ENCODE data around the gene DCDC2C.

Gene DCDC2C

DNA sequence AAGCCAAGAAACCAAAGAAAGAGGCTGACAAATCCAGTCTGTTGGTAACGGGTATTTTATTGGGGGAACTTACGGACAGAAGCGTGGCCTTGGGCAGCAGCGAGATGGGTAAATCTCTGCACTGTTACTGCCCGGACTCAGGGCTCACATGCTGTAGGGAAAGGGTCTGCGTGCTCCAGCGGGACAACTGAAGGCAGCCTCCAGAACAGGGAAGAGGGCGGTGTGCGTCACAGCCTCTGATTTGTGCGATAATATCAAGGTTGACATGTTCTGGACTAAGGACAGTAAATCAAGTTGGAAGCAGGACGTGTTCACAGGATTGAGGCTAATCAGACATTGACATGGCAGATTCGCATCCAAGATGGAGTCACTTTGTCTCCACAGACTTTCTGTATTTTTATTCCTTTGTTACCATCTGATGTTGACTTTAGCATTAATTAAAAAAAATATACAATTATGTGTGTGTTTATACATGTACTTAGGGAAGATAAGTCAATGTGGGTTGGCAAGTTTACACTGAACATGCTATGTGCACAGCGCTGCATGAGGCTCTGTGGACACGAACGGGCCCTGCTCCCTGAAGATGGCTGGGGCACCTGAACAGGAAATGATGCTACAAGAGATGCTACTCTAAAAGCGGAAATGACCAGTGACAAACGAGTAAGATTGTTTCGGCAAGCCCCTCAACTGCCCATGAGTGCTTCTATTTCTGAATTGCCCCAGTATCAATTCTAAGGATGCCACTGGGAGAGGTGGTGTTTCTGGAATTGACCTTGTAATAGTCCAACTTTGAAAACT lies 22.6 kb upstream of the DCDC2C start:
- TF ChIP-seq GATA3 (IDR thresholded peaks at IDR 0.05; ENCODE audit: low read depth, low read length) (no peak), GATA2 (IDR thresholded peaks at IDR 0.05; ENCODE audit: low read depth, low read length) (no peak)

- TF ChIP-seq GATA3 (IDR thresholded peaks at IDR 0.05; ENCODE audit: low read depth, low read length) (no peak), GATA2 (IDR thresholded peaks at IDR 0.05; ENCODE audit: low read depth, low read length) (no peak)
These were observed 21.8 kb upstream of the DCDC2C start for GRCh38 chr2:3681625-3682024.

DNA sequence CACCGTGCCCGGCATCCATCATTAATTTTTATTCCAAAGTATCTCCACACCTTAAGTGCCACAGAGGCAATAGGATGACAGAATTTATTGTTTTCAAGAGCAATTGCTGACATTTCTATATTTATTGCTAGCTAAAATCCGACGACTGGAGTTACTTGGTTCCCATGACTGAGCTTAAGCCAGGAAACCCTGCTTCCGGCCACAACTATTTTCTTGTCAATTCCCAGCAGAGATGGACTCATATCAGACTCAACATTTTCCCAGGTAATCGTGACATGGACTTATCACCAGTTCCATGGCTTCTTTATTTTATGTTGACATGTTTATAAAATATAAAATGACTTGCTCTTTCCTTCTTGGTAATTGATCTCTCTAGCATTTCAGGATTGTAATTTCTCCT lies 20.6 kb upstream of the DCDC2C start:
- TF ChIP-seq GATA3 (IDR thresholded peaks at IDR 0.05; ENCODE audit: low read depth, low read length) = no peak
- TF ChIP-seq GATA2 (IDR thresholded peaks at IDR 0.05; ENCODE audit: low read depth, low read length) = no peak

DNA sequence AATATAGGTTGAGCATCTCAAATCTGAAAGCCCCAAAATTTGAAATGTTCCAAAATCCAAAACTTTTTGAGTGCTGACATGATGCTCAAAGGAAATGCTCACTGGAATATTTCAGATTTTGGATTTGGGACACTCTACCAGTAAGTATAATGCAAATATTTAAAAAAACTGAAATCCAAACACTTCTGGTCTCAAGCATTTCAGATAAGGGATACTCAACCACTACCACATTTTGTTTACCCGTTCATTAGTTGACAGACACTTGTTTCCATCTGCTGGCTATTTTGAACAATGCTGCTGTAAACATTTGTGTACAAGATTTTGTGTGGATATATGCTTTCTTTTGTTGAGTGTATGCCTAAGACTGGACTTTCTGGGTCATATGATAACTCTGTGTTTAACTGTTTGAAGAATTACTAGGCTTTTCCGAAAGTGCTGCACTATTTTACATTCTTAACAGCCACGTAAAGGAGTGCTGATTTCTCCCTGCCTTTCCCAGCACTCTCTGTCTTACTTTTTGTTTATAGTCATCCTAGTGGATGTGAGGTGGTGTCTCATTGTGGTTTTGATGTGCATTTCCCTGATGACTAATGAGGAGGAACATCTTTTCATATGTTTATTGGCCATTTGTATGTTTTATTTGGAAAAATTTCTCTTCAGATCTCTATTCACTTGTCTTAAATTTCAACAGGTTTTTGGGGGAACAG lies 19.5 kb upstream of the DCDC2C start:
- TF ChIP-seq GATA2 (IDR thresholded peaks at IDR 0.05; ENCODE audit: low read depth, low read length) (no peak), GATA3 (IDR thresholded peaks at IDR 0.05; ENCODE audit: low read depth, low read length) (no peak)

DNA sequence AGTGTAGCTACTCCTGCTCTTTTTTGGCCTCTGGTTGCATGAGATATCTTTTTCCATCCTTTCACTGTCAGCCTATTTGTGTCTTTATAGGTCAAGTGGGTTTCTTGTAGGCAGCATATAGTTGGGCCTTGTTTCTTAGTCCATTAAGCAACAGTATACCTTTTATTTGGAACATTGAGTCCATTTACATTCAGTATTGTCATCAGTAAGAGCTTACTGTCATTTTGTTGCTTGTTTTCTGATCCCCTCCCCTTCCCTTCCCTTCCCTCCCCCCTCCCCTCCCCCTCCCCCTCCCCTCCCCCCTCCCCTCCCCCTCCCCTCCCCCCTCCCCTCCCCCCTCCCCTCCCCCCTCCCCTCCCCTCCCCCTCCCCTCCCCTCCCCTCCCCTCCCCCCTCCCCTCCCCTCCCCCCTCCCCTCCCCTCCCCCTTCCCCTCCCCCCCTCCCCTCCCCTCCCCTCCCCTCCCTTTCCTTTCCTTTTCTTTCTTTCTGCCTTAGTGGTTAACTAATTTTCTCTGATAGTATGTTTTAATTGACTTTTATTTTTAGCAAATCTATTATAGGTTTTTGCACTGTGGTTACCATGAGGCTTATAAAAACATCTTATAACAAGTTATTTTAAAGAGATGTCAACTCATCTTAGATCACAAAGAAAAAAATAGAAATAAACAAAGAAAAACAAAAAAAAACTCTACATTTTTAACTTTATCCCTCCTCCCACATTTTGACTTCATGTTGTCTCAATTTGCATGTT lies 13.2 kb upstream of the DCDC2C start:
- TF ChIP-seq GATA2 (IDR thresholded peaks at IDR 0.05; ENCODE audit: low read depth, low read length) = no peak
- no peak for TF ChIP-seq GATA3 (IDR thresholded peaks at IDR 0.05; ENCODE audit: low read depth, low read length)

DNA sequence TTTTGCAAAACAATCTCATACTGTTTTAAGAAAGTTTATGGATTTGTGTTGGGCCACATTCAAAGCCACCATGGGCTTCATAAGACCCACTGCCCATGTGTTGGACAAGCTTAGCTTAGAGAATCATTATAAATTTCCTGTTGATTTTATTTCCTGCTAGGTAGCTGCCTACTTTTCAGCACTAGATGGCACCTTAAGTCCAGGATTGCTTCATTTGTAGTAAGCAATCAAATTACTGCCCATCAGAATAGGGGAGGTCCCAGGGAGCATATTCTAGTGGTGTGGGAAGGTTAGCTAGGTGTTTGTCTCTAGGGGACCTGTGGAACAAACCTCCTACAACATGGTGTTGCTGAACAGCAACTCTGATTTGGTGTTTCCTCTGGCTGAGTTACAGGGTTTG lies 11.0 kb upstream of the DCDC2C start:
- no peak for TF ChIP-seq GATA3 (IDR thresholded peaks at IDR 0.05; ENCODE audit: low read depth, low read length)
- no peak for TF ChIP-seq GATA2 (IDR thresholded peaks at IDR 0.05; ENCODE audit: low read depth, low read length)

DNA sequence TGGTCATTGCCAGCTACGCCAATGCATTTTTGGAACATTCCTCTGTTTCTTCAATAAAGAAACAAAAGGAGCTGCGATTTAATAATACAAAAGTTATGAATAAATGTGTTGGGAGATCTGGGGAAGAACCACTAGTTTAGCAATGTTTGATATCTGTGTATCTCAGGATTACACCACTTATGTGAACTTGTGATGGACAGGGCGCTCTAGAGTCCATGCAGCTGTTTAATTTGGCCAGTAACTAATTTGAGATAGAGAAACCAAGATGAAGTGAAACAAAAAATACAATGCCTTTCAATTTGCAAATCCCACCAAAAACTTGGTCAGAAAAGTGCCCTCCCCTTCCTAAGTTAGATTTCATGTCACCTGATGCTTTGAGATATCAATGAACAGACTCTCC lies 6.8 kb upstream of the DCDC2C start:
- no peak for TF ChIP-seq GATA2 (IDR thresholded peaks at IDR 0.05; ENCODE audit: low read depth, low read length)
- TF ChIP-seq GATA3 (IDR thresholded peaks at IDR 0.05; ENCODE audit: low read depth, low read length) = no peak

DNA sequence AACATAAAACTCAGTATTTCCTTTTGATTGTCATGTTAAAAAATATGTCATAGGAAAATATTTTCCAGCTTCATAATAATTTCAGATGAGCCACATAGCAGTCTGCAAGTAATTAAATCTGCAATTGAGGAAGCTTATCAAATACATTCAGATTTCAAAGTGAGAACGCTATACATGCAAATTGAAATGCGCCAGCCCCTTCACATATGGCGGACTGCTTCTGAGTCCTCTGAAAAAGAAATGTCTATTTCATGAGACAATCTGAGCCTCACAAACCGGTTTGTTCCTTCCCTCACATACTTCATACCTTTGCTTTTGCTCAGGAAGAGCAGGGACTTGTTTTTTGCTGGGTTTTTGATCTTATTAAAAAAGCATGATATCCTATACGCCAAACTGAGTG lies 2.3 kb upstream of the DCDC2C start:
- TF ChIP-seq GATA3 (IDR thresholded peaks at IDR 0.05; ENCODE audit: low read depth, low read length) = no peak
- no peak for TF ChIP-seq GATA2 (IDR thresholded peaks at IDR 0.05; ENCODE audit: low read depth, low read length)

GRCh38 chr2:3703757-3704355 lies 481 bp downstream of the DCDC2C start:
- TF ChIP-seq GATA2 (IDR thresholded peaks at IDR 0.05; ENCODE audit: low read depth, low read length) (no peak), GATA3 (IDR thresholded peaks at IDR 0.05; ENCODE audit: low read depth, low read length) (no peak)

DNA sequence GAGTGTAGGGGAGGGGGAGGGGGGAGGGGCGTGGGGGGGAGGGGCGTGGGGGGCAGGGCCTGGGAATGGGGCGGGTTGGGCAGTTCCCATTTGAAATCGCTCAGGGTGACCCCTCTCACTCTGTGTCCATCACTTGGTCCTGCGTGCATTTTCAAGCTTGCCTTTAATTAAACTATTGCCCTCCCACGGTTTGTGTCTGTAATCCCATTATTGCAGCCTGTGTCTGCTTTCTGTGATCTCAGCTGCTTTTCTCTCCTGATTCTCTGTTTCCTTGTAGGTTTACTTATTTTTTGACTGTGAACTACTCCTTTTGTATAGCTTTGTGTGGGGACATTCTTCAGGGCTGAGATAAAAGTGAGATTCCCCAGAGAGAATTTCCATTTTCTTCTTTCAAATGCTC lies 1.3 kb downstream of the DCDC2C start:
- TF ChIP-seq GATA3 (IDR thresholded peaks at IDR 0.05; ENCODE audit: low read depth, low read length) = no peak
- TF ChIP-seq GATA2 (IDR thresholded peaks at IDR 0.05; ENCODE audit: low read depth, low read length) = no peak

DNA sequence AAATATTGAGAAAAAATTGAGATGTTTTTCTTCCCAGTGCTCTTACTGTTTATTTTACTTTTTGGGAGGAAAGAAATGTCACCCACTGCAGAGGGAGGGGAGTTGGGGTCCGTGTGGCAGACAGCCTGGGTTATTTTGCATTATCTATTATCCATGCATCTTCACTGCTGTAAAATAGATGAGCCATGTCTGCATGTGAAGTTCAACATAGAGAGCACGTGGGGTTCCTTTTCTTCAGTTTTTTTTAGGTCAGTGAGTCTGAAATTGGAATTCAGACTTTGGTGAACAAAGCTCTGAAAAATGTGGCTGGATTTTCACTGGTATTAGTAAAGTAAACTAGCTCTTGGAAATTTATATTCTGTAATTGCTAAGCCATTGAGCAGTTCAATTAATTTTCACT lies 2.4 kb downstream of the DCDC2C start:
- TF ChIP-seq GATA3 (IDR thresholded peaks at IDR 0.05; ENCODE audit: low read depth, low read length) = no peak
- TF ChIP-seq GATA2 (IDR thresholded peaks at IDR 0.05; ENCODE audit: low read depth, low read length) = no peak

GRCh38 chr2:3706892-3707291 lies 3.5 kb downstream of the DCDC2C start:
- no peak for TF ChIP-seq GATA3 (IDR thresholded peaks at IDR 0.05; ENCODE audit: low read depth, low read length)
- no peak for TF ChIP-seq GATA2 (IDR thresholded peaks at IDR 0.05; ENCODE audit: low read depth, low read length)

DNA sequence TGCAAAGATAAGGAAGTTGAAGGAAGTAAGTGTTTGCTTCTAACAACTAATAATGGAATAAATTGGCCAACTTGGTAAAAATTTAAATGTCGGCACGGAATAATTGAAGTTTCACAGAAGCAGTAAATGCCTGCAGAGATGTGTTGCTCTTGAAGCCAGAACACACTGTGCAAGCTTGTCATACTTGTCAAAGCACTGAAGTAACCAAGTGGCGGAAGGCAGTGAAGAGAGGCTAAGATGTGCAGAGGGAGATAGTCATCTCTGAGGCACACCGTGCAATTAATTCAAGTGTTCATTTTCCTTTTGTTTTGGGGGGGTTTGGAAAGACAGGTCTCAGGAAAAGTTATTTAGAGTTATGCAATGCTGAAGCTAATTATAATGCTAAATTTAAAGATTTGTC lies 5.2 kb downstream of the DCDC2C start:
- TF ChIP-seq GATA2 (IDR thresholded peaks at IDR 0.05; ENCODE audit: low read depth, low read length) (no peak), GATA3 (IDR thresholded peaks at IDR 0.05; ENCODE audit: low read depth, low read length) (no peak)

- no peak for TF ChIP-seq GATA3 (IDR thresholded peaks at IDR 0.05; ENCODE audit: low read depth, low read length)
- no peak for TF ChIP-seq GATA2 (IDR thresholded peaks at IDR 0.05; ENCODE audit: low read depth, low read length)
These were observed 5.8 kb downstream of the DCDC2C start for GRCh38 chr2:3709225-3709624.

Measured in SH-SY5Y (cell line).